CD14-positive monocyte (primary cell): ENCODE results near the gene NFKBIL1. TPM values are rescaled to one million over a fixed set of nuclear protein-coding genes. Genes with fewer than 3 reads are reported as not detected.
A peak's percentile ranks its signal among the peaks of the same experiment; 100 is the strongest.

ENCODE experiments used
- DNase-seq, 3 donors: peaks; one replicate each; pipeline ENCODE4 v3.0.0-alpha.2; 2011 to 2022
- H2AFZ ChIP-seq: 2 replicates; pipeline ENCODE4 v1.6.0; 2012; ENCODE audit warnings: mild to moderate bottlenecking, low read depth, low read length, inconsistent platforms; ENCODE audit not compliant: insufficient read depth, poor library complexity, severe bottlenecking
- H3K27ac ChIP-seq, 2 donors: 1 replicate in 1 of 2; 2 replicates in 1 of 2; pipeline ENCODE4 v1.5.1; 2012 to 2013; ENCODE audit warnings: low read length in 2 of 2, control low read depth in 1 of 2, inconsistent platforms in 1 of 2, low read depth in 1 of 2, mild to moderate bottlenecking in 1 of 2
- H3K27me3 ChIP-seq, 2 donors: one replicate each; pipeline versions ENCODE4 v1.6.0 to v1.6.1; 2011 to 2013; ENCODE audit warnings: low read length in 2 of 2; ENCODE audit not compliant: control insufficient read depth in 2 of 2, insufficient read depth in 2 of 2
- H3K36me3 ChIP-seq, 2 donors: replicated peaks in 1 of 2; 1 replicate in 1 of 2; 2 replicates in 1 of 2; pipeline versions ENCODE4 v1.5.1 to v1.6.1; 2012 to 2013; ENCODE audit warnings: low read length in 2 of 2, control low read depth in 1 of 2, inconsistent platforms in 1 of 2, mild to moderate bottlenecking in 1 of 2; ENCODE audit not compliant: insufficient read depth in 2 of 2, control insufficient read depth in 1 of 2
- H3K4me1 ChIP-seq, 2 donors: 1 replicate in 1 of 2; 2 replicates in 1 of 2; pipeline versions ENCODE4 v1.5.1 to v1.6.1; 2012 to 2013; ENCODE audit warnings: low read length in 2 of 2, control low read depth in 1 of 2, inconsistent platforms in 1 of 2, mild to moderate bottlenecking in 1 of 2, moderate library complexity in 1 of 2; ENCODE audit not compliant: insufficient read depth in 2 of 2, control insufficient read depth in 1 of 2
- H3K4me2 ChIP-seq: replicated peaks from 2 replicates; pipeline ENCODE3; 2012; ENCODE audit warnings: low read length, moderate library complexity, mild to moderate bottlenecking; ENCODE audit not compliant: poor library complexity, severe bottlenecking; ENCODE audit errors: extremely low read depth
- H3K4me3 ChIP-seq, 3 experiments: fragments of 200-600 bp in 1 of 3; sonication (generic) in 1 of 3; replicated peaks in 1 of 3; 1 replicate in 2 of 3; 2 replicates in 1 of 3; pipeline ENCODE4 v1.5.1; 2011 to 2013; ENCODE audit warnings: low read length in 3 of 3, mild to moderate bottlenecking in 3 of 3, control low read depth in 2 of 3, low read depth in 2 of 3, inconsistent platforms in 1 of 3, moderate library complexity in 1 of 3
- H3K79me2 ChIP-seq: 2 replicates; pipeline ENCODE4 v1.6.0; 2012; ENCODE audit warnings: mild to moderate bottlenecking, control low read depth, inconsistent platforms, low read length, moderate library complexity; ENCODE audit not compliant: insufficient read depth
- H3K9ac ChIP-seq: 2 replicates; pipeline ENCODE4 v1.6.0; 2017; ENCODE audit warnings: low read length, mild to moderate bottlenecking; ENCODE audit not compliant: insufficient read depth, poor library complexity, severe bottlenecking
- H3K9me3 ChIP-seq, 2 donors: replicated peaks in 1 of 2; 1 replicate in 1 of 2; 2 replicates in 1 of 2; pipeline versions ENCODE4 v1.5.1 to v1.6.1; 2012 to 2013; ENCODE audit warnings: low read length in 2 of 2, control low read depth in 1 of 2; ENCODE audit not compliant: control insufficient read depth in 1 of 2, insufficient read depth in 1 of 2
- H4K20me1 ChIP-seq: 2 replicates; pipeline ENCODE4 v1.6.0; 2012; ENCODE audit warnings: mild to moderate bottlenecking, low read length, control low read depth, moderate library complexity; ENCODE audit not compliant: insufficient read depth
- H3K27ac Mint-ChIP-seq, 7 donors: one replicate each; pipeline ENCODE4 v1.8.0; 2020; ENCODE audit warnings: mild to moderate bottlenecking in 7 of 7, mixed read lengths in 7 of 7, moderate library complexity in 6 of 7, inconsistent platforms in 2 of 7
- H3K27me3 Mint-ChIP-seq, 3 donors: one replicate each; pipeline ENCODE4 v1.8.0; 2021 to 2022; ENCODE audit warnings: low read depth in 3 of 3, mild to moderate bottlenecking in 3 of 3, mixed read lengths in 3 of 3, moderate library complexity in 3 of 3, inconsistent platforms in 1 of 3
- H3K36me3 Mint-ChIP-seq, 2 donors: one replicate each; pipeline ENCODE4 v1.8.0; 2020; ENCODE audit warnings: mixed read lengths in 2 of 2, inconsistent platforms in 1 of 2, mild to moderate bottlenecking in 1 of 2
- H3K4me1 Mint-ChIP-seq: one replicate; pipeline ENCODE4 v1.8.0; 2020; ENCODE audit warnings: mild to moderate bottlenecking, mixed read lengths
- H3K4me3 Mint-ChIP-seq, 2 donors: one replicate each; pipeline ENCODE4 v1.8.0; 2020; ENCODE audit warnings: mild to moderate bottlenecking in 2 of 2, mixed read lengths in 2 of 2, moderate library complexity in 1 of 2
- H3K9me3 Mint-ChIP-seq, 7 donors: one replicate each; pipeline ENCODE4 v1.8.0; 2020 to 2022; ENCODE audit warnings: mixed read lengths in 7 of 7, mild to moderate bottlenecking in 6 of 7, moderate library complexity in 6 of 7, inconsistent platforms in 2 of 7
- CTCF ChIP-seq: fragments of 200-600 bp; IDR thresholded peaks from one replicate; pipeline ENCODE4 v1.8.0; 2022; ENCODE audit warnings: antibody characterized with exemption, mild to moderate bottlenecking
- WGBS: methylation state at CpG from one replicate; pipeline ENCODE4 v1.1.5; 2013; ENCODE audit warnings: missing lambda C conversion rate; ENCODE audit not compliant: insufficient coverage; 5-methylcytosine and 5-hydroxymethylcytosine counted together
- intact Hi-C, 2 donors: fragments of 100-400 bp; cut with micrococcal nuclease; formaldehyde crosslinking; loops; one replicate each; pipeline versions ENCODE4 v1.15.0 to v1.15.1; 2023
- polyA plus RNA-seq, 3 donors: library from polyadenylated mRNA; depleted of rRNA in 1 of 3; unstranded in 2 of 3; stranded (reverse) in 1 of 3; fragments of 300-500 nt in 2 of 3; fragments of >200 nt in 1 of 3; fragmentation: Illumina TruSeq in 2 of 3; gene quantifications; 1 replicate in 2 of 3; 2 replicates in 1 of 3; pipeline ENCODE4 v1.2.3, GENCODE V29; 2012 to 2021

Gene NFKBIL1
- polyA plus RNA-seq, 3 donors, result 7.7 to 10.3 (median 8.0) TPM

DNA sequence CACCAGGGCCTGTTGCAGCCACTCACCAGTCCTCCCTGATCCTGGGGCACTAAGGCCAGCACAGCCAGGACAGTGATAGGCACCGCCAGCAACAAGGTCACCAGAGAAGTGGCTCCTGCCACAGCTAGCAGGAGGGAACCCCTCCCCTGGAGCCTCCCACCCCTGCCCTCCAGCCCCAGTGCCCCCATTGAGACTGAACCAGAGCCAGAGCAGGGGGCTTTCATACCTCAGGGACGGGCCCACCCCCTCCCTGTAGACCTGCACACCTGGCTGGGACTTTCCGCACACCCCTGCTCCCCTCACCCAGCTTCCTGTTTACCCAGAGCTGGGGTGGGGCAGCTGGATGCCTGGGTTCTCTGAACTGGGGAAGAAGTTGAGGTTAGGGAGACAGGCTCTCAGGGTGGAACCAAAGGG is 34.8 kb downstream of the NFKBIL1 start, which contains the start of gene LTB:
LTB (minus strand) TSS at position 195 of the 414 bp plus-strand sequence; CDS start at position 188, 7 bp downstream.
- H4K20me1 ChIP-seq, result peaks cover 22% of the 10 kb centered on the region
- peak within 1 kb of the TSS; percentile 88 for H2AFZ ChIP-seq
- H3K79me2 ChIP-seq, result peaks cover 61% of the 10 kb centered on the region
- Mint-ChIP-seq H3K9me3 (peaks cover 0 to 5% (median 0%) of the 10 kb centered on the region in 7 donors), H3K27ac (peak within 1 kb of the TSS; percentile 86 to 96 (median 92)), H3K27me3 (peaks cover 0 to 4% (median 1%) of the 10 kb centered on the region in 3 donors), H3K4me3 (peak within 1 kb of the TSS; percentile 95 to 99), H3K4me1 (peaks cover 87% of the 10 kb centered on the region), H3K36me3 (peaks cover 19 to 25% of the 10 kb centered on the region in 2 donors)
- peak within 1 kb of the TSS; percentile 98 for H3K4me2 ChIP-seq
- H3K36me3 ChIP-seq, result peaks cover 13 to 18% of the 10 kb centered on the region in 2 donors
- intact Hi-C loops, result no loop called here
- H3K9ac ChIP-seq, result peak within 1 kb of the TSS; percentile 71
- no peaks in the 10 kb centered on the region for H3K9me3 ChIP-seq
- H3K4me1 ChIP-seq, result peaks cover 78 to 94% of the 10 kb centered on the region in 2 donors
- H3K27ac ChIP-seq, result peak within 1 kb of the TSS; percentile 66 to 75
- TF ChIP-seq CTCF, result no peak
- peak within 1 kb of the TSS; percentile 83 to 94 (median 84) for H3K4me3 ChIP-seq
- 22% methylated on average over 1 of the region's 3 CpGs for WGBS
- peak in 1 of 3 donors; percentile 32 for DNase-seq
- H3K27me3 ChIP-seq, result no peaks in the 10 kb centered on the region

DNA sequence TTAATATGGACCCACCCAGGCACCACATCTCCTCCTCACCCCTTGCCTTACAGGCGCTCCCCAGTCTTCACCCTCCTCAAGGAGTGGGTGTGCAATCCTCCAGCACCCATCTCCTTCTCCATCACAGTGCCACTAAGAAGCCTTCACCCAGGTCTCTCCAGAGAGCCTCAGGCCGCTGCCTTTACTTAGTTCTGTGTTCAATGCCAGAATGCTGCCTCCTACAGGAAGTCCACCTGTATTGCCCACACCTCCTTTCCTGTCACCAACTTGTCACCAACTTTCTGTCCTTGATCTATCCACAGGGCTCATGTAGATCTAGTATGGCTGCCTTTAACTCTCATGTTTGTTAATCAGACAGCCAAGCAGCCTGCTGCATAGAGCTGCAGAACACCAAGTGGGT is 38.1 kb downstream of the NFKBIL1 start:
- peaks cover 12 to 17% of the 10 kb centered on the region in 2 donors for H3K36me3 ChIP-seq
- no peaks in the 10 kb centered on the region for H3K9me3 ChIP-seq
- Mint-ChIP-seq H3K4me3 (peak overlapping the region; percentile 97 to 98), H3K27ac (peak overlapping the region; percentile 84 to 97 (median 95)), H3K9me3 (peaks cover 0 to 5% (median 0%) of the 10 kb centered on the region in 7 donors), H3K36me3 (peaks cover 25 to 29% of the 10 kb centered on the region in 2 donors), H3K27me3 (peaks cover 0 to 5% (median 3%) of the 10 kb centered on the region in 3 donors), H3K4me1 (peaks cover 85% of the 10 kb centered on the region)
- peak overlapping the region in 1 of 3 experiments; percentile 98 for H3K4me3 ChIP-seq
- TF ChIP-seq CTCF, result peak; percentile 60
- H3K9ac ChIP-seq, result no peak overlapping the region
- no peaks in the 10 kb centered on the region for H3K27me3 ChIP-seq
- peaks cover 78% of the 10 kb centered on the region for H3K79me2 ChIP-seq
- H3K4me1 ChIP-seq, result peaks cover 77 to 92% of the 10 kb centered on the region in 2 donors
- H3K27ac ChIP-seq, result peak overlapping the region; percentile 80 to 85
- H3K4me2 ChIP-seq, result peak overlapping the region; percentile 99
- H4K20me1 ChIP-seq, result peaks cover 24% of the 10 kb centered on the region
- DNase-seq, result peak in 2 of 3 donors; percentile 35 to 50
- intact Hi-C loops, result no loop called here
- WGBS, result 34% methylated on average over 2 of the region's 2 CpGs
- H2AFZ ChIP-seq, result peak overlapping the region; percentile 9
